Neural progenitor cell (in vitro differentiated cells): Measurements from ENCODE around the gene TAOK1. TPM values are rescaled to one million over a fixed set of nuclear protein-coding genes. Genes with fewer than 3 reads are reported as not detected.

Experiments
- DNase-seq: peaks from one replicate; pipeline ENCODE4 v3.0.0-alpha.2; 2016; ENCODE audit warnings: low spot score
- H2AFZ ChIP-seq: fragments of 200-600 bp; sonication (generic); replicated peaks from 2 replicates; pipeline ENCODE4 v1.6.1; 2016; ENCODE audit warnings: antibody characterized with exemption
- H3F3A ChIP-seq: fragments of 200-600 bp; sonication (generic); 2 replicates; pipeline ENCODE4 v1.6.1; 2016; ENCODE audit warnings: antibody characterized with exemption, low read depth
- H3K27ac ChIP-seq: fragments of 200-600 bp; sonication (generic); 2 replicates; pipeline ENCODE4 v1.5.1; 2016; ENCODE audit warnings: mild to moderate bottlenecking
- H3K27me3 ChIP-seq: fragments of 200-600 bp; sonication (generic); 2 replicates; pipeline ENCODE4 v1.6.1; 2016; ENCODE audit warnings: mild to moderate bottlenecking, moderate library complexity
- H3K36me3 ChIP-seq: fragments of 200-600 bp; sonication (generic); 2 replicates; pipeline ENCODE4 v1.5.1; 2016
- H3K4me1 ChIP-seq: fragments of 200-600 bp; sonication (generic); 2 replicates; pipeline ENCODE4 v1.6.1; 2016; ENCODE audit warnings: mixed run types
- H3K4me2 ChIP-seq: fragments of 200-600 bp; sonication (generic); 2 replicates; pipeline ENCODE4 v1.6.1; 2016
- H3K4me3 ChIP-seq: fragments of 200-600 bp; sonication (generic); 2 replicates; pipeline ENCODE4 v1.5.1; 2016
- H3K79me2 ChIP-seq: fragments of 200-600 bp; sonication (generic); 2 replicates; pipeline ENCODE4 v1.6.1; 2016; ENCODE audit warnings: low read depth
- H3K9ac ChIP-seq: fragments of 200-600 bp; sonication (generic); 2 replicates; pipeline ENCODE4 v1.6.1; 2016
- H3K9me3 ChIP-seq: fragments of 200-600 bp; sonication (generic); 2 replicates; pipeline ENCODE4 v1.5.1; 2016; ENCODE audit warnings: low read depth
- H4K20me1 ChIP-seq: fragments of 200-600 bp; sonication (generic); 2 replicates; pipeline ENCODE4 v1.6.1; 2016; ENCODE audit warnings: low read depth
- H3K27ac Mint-ChIP-seq: 3 replicates; pipeline ENCODE4 v1.8.0; 2021; ENCODE audit warnings: mixed read lengths
- H3K27me3 Mint-ChIP-seq: 2 replicates; pipeline ENCODE4 v1.8.0; 2022; ENCODE audit warnings: low read depth, mild to moderate bottlenecking, inconsistent platforms, moderate library complexity, mixed read lengths; ENCODE audit not compliant: insufficient read depth
- H3K36me3 Mint-ChIP-seq: 3 replicates; pipeline ENCODE4 v1.8.0; 2021; ENCODE audit warnings: mixed read lengths
- H3K4me1 Mint-ChIP-seq: 3 replicates; pipeline ENCODE4 v1.8.0; 2021; ENCODE audit warnings: mixed read lengths
- H3K4me3 Mint-ChIP-seq: 3 replicates; pipeline ENCODE4 v1.8.0; 2021; ENCODE audit warnings: mild to moderate bottlenecking, moderate library complexity, mixed read lengths
- H3K9me3 Mint-ChIP-seq: 3 replicates; pipeline ENCODE4 v1.8.0; 2020; ENCODE audit warnings: mixed read lengths
- EZH2 ChIP-seq: fragments of 200-600 bp; sonication (generic); IDR thresholded peaks from 2 replicates; pipeline ENCODE4 v1.6.1; 2017; ENCODE audit warnings: antibody characterized with exemption, mild to moderate bottlenecking, moderate library complexity
- EZH2phosphoT487 ChIP-seq: fragments of 200-600 bp; sonication (generic); IDR thresholded peaks from 2 replicates; pipeline ENCODE4 v1.6.1; 2017; ENCODE audit warnings: antibody characterized with exemption
- total RNA-seq: library from RNA; depleted of rRNA; stranded (reverse); fragments of >200 nt; gene quantifications from 2 replicates; pipeline ENCODE4 v1.2.3, GENCODE V29; 2015; ENCODE audit warnings: low replicate concordance
- TF ChIP-seq, protein P1 (sequence below): fragments of 200-600 bp; sonication (generic); IDR thresholded peaks from 2 replicates; pipeline ENCODE4 v1.5.1; 2017; ENCODE audit warnings: antibody characterized with exemption, mild to moderate bottlenecking

The TAOK1 gene
- total RNA-seq, 1 donor from 2014 or later: 125 TPM

DNA sequence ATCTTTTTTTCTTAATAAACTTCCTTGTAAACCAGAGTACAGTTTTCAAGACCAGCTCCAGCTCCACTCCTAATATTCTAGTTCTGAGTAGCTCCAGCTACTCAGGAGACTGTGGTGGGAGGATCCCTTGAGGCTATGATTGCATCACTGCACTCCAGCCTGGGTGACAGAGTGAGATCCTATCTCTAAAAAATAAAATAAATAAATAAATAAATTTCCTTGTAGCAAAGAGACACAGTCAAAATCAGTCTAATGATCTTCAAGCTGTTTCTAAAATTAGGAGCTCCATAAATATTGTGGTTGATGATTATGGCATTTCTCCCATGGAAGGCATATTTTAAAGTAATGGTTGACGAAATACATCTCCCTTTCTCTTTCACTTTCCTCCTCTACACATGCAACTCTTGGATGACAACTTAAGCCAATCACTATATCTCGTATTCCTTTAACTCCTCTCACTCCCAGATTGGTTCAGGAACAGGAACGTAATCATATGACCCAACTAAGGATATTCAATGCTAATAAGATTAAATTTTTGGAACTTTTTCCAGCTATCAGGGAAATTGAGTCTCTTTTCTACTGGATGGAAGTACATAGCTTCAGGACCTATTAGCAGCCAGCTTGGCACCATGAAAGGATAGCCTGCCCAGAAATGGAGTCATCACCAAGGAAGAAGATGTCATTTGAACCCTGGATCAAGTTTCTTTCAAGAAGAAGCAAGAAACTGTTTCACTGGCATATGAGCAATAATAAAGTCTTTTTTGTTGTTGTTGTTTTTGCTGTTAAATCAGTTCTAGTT is 42.1 kb upstream of the TAOK1 start:
- no peak overlapping the region for H3K9ac ChIP-seq
- no peaks in the 10 kb centered on the region for H3K4me1 ChIP-seq
- H3K9me3 ChIP-seq: no peaks in the 10 kb centered on the region
- Mint-ChIP-seq H3K27ac (no peak overlapping the region), H3K27me3 (peaks cover 2% of the 10 kb centered on the region), H3K4me3 (no peak overlapping the region), H3K4me1 (no peaks in the 10 kb centered on the region), H3K9me3 (no peaks in the 10 kb centered on the region), H3K36me3 (no peaks in the 10 kb centered on the region)
- H3K27ac ChIP-seq: no peak overlapping the region
- H3K79me2 ChIP-seq: no peaks in the 10 kb centered on the region
- no peak overlapping the region for H2AFZ ChIP-seq
- no peaks in the 10 kb centered on the region for H3F3A ChIP-seq
- no peaks in the 10 kb centered on the region for H3K36me3 ChIP-seq
- no peak for DNase-seq
- no peaks in the 10 kb centered on the region for H3K27me3 ChIP-seq
- H3K4me2 ChIP-seq: no peak overlapping the region
- no peaks in the 10 kb centered on the region for H4K20me1 ChIP-seq
- no peak overlapping the region for H3K4me3 ChIP-seq
- no peak for TF ChIP-seq EZH2
- TF ChIP-seq, protein P1, sequence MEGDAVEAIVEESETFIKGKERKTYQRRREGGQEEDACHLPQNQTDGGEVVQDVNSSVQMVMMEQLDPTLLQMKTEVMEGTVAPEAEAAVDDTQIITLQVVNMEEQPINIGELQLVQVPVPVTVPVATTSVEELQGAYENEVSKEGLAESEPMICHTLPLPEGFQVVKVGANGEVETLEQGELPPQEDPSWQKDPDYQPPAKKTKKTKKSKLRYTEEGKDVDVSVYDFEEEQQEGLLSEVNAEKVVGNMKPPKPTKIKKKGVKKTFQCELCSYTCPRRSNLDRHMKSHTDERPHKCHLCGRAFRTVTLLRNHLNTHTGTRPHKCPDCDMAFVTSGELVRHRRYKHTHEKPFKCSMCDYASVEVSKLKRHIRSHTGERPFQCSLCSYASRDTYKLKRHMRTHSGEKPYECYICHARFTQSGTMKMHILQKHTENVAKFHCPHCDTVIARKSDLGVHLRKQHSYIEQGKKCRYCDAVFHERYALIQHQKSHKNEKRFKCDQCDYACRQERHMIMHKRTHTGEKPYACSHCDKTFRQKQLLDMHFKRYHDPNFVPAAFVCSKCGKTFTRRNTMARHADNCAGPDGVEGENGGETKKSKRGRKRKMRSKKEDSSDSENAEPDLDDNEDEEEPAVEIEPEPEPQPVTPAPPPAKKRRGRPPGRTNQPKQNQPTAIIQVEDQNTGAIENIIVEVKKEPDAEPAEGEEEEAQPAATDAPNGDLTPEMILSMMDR: no peak

DNA sequence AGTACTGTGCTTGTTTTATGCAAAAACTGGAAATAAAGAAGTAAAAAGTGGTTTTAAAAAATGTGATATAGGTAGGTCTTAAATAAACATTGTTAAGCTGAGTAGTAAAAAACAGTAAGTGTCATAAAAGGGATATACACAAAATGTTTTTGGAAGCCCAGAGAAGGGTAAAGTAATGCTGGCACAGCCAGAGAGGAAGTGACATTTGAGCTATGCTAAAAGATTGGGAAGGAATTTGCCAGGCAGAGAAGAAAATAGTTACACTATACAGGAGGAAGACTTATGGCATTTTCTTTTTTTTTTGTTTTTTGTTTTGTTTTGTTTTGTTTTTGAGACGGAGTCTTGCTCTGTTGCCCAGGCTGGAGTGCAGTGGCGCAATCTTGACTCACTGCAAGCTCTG is 40.8 kb upstream of the TAOK1 start:
- H3K79me2 ChIP-seq: no peaks in the 10 kb centered on the region
- Mint-ChIP-seq H3K9me3 (no peaks in the 10 kb centered on the region), H3K36me3 (no peaks in the 10 kb centered on the region), H3K4me1 (no peaks in the 10 kb centered on the region), H3K27me3 (peaks cover 2% of the 10 kb centered on the region), H3K27ac (no peak overlapping the region), H3K4me3 (no peak overlapping the region)
- no peak for TF ChIP-seq EZH2phosphoT487
- TF ChIP-seq, protein P1: no peak
- no peak for TF ChIP-seq EZH2
- H3K27me3 ChIP-seq: no peaks in the 10 kb centered on the region
- no peaks in the 10 kb centered on the region for H3F3A ChIP-seq
- no peaks in the 10 kb centered on the region for H3K4me1 ChIP-seq
- no peaks in the 10 kb centered on the region for H4K20me1 ChIP-seq
- H3K36me3 ChIP-seq: no peaks in the 10 kb centered on the region
- H3K9me3 ChIP-seq: no peaks in the 10 kb centered on the region
- H3K27ac ChIP-seq: no peak overlapping the region
- no peak overlapping the region for H3K4me3 ChIP-seq
- no peak for DNase-seq
- no peak overlapping the region for H2AFZ ChIP-seq
- no peak overlapping the region for H3K9ac ChIP-seq
- no peak overlapping the region for H3K4me2 ChIP-seq

DNA sequence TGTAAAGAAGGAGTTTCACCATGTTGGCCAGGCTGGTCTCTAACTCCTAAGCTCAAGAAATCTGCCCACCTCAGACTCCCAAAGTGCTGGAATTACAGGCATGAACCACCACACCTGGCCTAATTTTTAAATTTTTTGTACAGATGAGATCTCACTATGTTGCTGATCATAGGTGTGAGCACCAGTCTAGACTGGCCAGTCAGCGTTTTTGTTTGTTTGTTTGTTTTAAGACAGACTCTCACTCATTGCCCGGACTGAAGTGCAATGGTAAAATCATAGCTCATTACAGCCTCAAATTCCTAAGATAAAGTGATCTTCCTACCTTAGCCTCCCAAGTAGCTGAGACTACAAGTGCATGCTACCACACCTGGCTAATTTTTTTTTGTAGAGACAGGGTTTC is 38.0 kb upstream of the TAOK1 start:
- H3K9me3 Mint-ChIP-seq: no peaks in the 10 kb centered on the region
- no peak overlapping the region for H3K4me3 ChIP-seq
- no peaks in the 10 kb centered on the region for H3K36me3 Mint-ChIP-seq
- no peak overlapping the region for H3K4me3 Mint-ChIP-seq
- TF ChIP-seq, protein P1: no peak
- no peak for TF ChIP-seq EZH2
- TF ChIP-seq EZH2phosphoT487: no peak
- H4K20me1 ChIP-seq: no peaks in the 10 kb centered on the region
- no peak overlapping the region for H3K27ac ChIP-seq
- H3K4me1 Mint-ChIP-seq: no peaks in the 10 kb centered on the region
- no peaks in the 10 kb centered on the region for H3K36me3 ChIP-seq
- H3K27me3 ChIP-seq: no peaks in the 10 kb centered on the region
- peaks cover 2% of the 10 kb centered on the region for H3K27me3 Mint-ChIP-seq
- H2AFZ ChIP-seq: no peak overlapping the region
- no peaks in the 10 kb centered on the region for H3K4me1 ChIP-seq
- no peak overlapping the region for H3K9ac ChIP-seq
- H3K27ac Mint-ChIP-seq: no peak overlapping the region
- no peak for DNase-seq
- no peaks in the 10 kb centered on the region for H3F3A ChIP-seq
- no peak overlapping the region for H3K4me2 ChIP-seq
- H3K79me2 ChIP-seq: no peaks in the 10 kb centered on the region
- H3K9me3 ChIP-seq: no peaks in the 10 kb centered on the region
